H1 (cell line): Measurements from ENCODE around the gene TMPRSS4. TPM values are rescaled to one million over a fixed set of nuclear protein-coding genes. Genes with fewer than 3 reads are reported as not detected.
"Not testable (repeated sequence)": the region's sequence is repeated elsewhere in the genome, so short reads cannot be mapped to it uniquely, and the experiment has no call there.

Source experiments
- CTCF ChIA-PET: fragments of 300-600 bp; sonication (Branson Sonifier 250); formaldehyde crosslinking; loops from one replicate; lab custom pipeline; 2021; ENCODE audit not compliant: partially characterized antibody; lab: Charles Lee
- POLR2A ChIA-PET: fragments of 300-600 bp; sonication (Branson Sonifier 250); formaldehyde crosslinking; loops from one replicate; lab custom pipeline; 2021; ENCODE audit warnings: inconsistent platforms; ENCODE audit not compliant: partially characterized antibody; lab: Charles Lee
- DNase-seq, 2 experiments: peaks; one replicate each; pipeline versions ENCODE4 v3.0.0 to v3.0.0-alpha.2; 2010 to 2022; ENCODE audit warnings: low spot score in 2 of 2, low read depth in 1 of 2, mixed read lengths in 1 of 2
- FAIRE-seq: peaks from 2 replicates; lab custom pipeline; 2011; peaks lifted over from hg19 to GRCh38; lab: Jason Lieb, UNC
- H2AFZ ChIP-seq: 2 replicates; pipeline ENCODE4 v1.8.1; 2012; ENCODE audit warnings: low read length, inconsistent platforms
- H2AK5ac ChIP-seq: 2 replicates; pipeline ENCODE4 v1.6.1; 2013; ENCODE audit warnings: low read depth, low read length
- H2BK120ac ChIP-seq: replicated peaks from 2 replicates; pipeline ENCODE3; 2013; ENCODE audit warnings: low read depth, low read length, inconsistent platforms
- H2BK12ac ChIP-seq: 2 replicates; pipeline ENCODE4 v1.6.1; 2013; ENCODE audit warnings: low read depth, low read length
- H2BK15ac ChIP-seq: 2 replicates; pipeline ENCODE4 v1.6.1; 2013; ENCODE audit warnings: low read length
- H2BK20ac ChIP-seq: 2 replicates; pipeline ENCODE4 v1.6.1; 2013; ENCODE audit warnings: low read length
- H2BK5ac ChIP-seq: 2 replicates; pipeline ENCODE4 v1.6.1; 2013; ENCODE audit warnings: low read depth, low read length
- H3K14ac ChIP-seq: 2 replicates; pipeline ENCODE4 v1.6.1; 2013; ENCODE audit warnings: inconsistent platforms; ENCODE audit not compliant: insufficient read length
- H3K18ac ChIP-seq: 2 replicates; pipeline ENCODE4 v1.6.1; 2013; ENCODE audit warnings: low read length; ENCODE audit errors: extremely low read depth
- H3K23ac ChIP-seq: 2 replicates; pipeline ENCODE4 v1.6.1; 2013; ENCODE audit warnings: inconsistent platforms; ENCODE audit not compliant: insufficient read length
- H3K23me2 ChIP-seq: 2 replicates; pipeline ENCODE4 v1.6.1; 2013; ENCODE audit warnings: low read depth, low read length
- H3K27ac ChIP-seq: 2 replicates; pipeline ENCODE4 v1.6.1; 2011; ENCODE audit warnings: low read depth, low read length, inconsistent platforms
- H3K27me3 ChIP-seq, 4 experiments: replicated peaks in 1 of 4; 1 replicate in 1 of 4; 2 replicates in 3 of 4; pipeline versions ENCODE4 v1.6.1 to v1.8.1; 2011 to 2013; ENCODE audit warnings: low read length in 3 of 4, mild to moderate bottlenecking in 3 of 4, inconsistent platforms in 2 of 4, mixed read lengths in 2 of 4, moderate library complexity in 1 of 4; ENCODE audit not compliant: control insufficient read depth in 3 of 4, insufficient read depth in 3 of 4; ENCODE audit errors: extremely low read depth in 1 of 4
- H3K36me3 ChIP-seq, 4 experiments: 2 replicates each; pipeline versions ENCODE4 v1.6.1 to v1.8.1; 2011 to 2013; ENCODE audit warnings: mild to moderate bottlenecking in 4 of 4, low read length in 3 of 4, moderate library complexity in 2 of 4, control low read depth in 1 of 4, inconsistent platforms in 1 of 4; ENCODE audit not compliant: insufficient read depth in 4 of 4, control insufficient read depth in 2 of 4
- H3K4ac ChIP-seq: replicated peaks from 2 replicates; pipeline ENCODE3; 2013; ENCODE audit warnings: low read length, low read depth, mixed read lengths, inconsistent platforms; ENCODE audit not compliant: insufficient read length
- H3K4me1 ChIP-seq, 4 experiments: replicated peaks in 1 of 4; 1 replicate in 1 of 4; 2 replicates in 3 of 4; pipeline versions ENCODE4 v1.6.1 to v1.8.1; 2011 to 2013; ENCODE audit warnings: low read length in 3 of 4, inconsistent platforms in 2 of 4, mixed read lengths in 1 of 4; ENCODE audit not compliant: insufficient read depth in 4 of 4, control insufficient read depth in 3 of 4
- H3K4me2 ChIP-seq, 2 experiments: 2 replicates each; pipeline versions ENCODE4 v1.6.1 to v1.8.1; 2011 to 2013; ENCODE audit warnings: low read depth in 2 of 2, low read length in 2 of 2, control low read depth in 1 of 2, inconsistent platforms in 1 of 2, mild to moderate bottlenecking in 1 of 2; ENCODE audit not compliant: insufficient read depth in 1 of 2
- H3K4me3 ChIP-seq, 4 experiments: fragments of 200-600, 300-600 bp in 1 of 4; sonication (generic), shearing (Covaris generic), sonication (Bioruptor Twin) in 1 of 4; 2 replicates each; pipeline versions ENCODE4 v1.5.1 to v1.8.1; 2011 to 2016; ENCODE audit warnings: low read length in 4 of 4, low read depth in 3 of 4, control low read depth in 2 of 4, inconsistent platforms in 2 of 4, mild to moderate bottlenecking in 2 of 4, mixed read lengths in 1 of 4, moderate library complexity in 1 of 4; ENCODE audit not compliant: insufficient read depth in 2 of 4; ENCODE audit errors: extremely low read depth in 1 of 4
- H3K56ac ChIP-seq: replicated peaks from 2 replicates; pipeline ENCODE3; 2013; ENCODE audit warnings: low read depth, mild to moderate bottlenecking, mixed read lengths, low read length, inconsistent platforms; ENCODE audit not compliant: insufficient read length
- H3K79me1 ChIP-seq: 2 replicates; pipeline ENCODE4 v1.6.1; 2013; ENCODE audit warnings: low read depth, low read length, control low read depth
- H3K79me2 ChIP-seq, 2 experiments: 2 replicates each; pipeline versions ENCODE4 v1.6.1 to v1.8.1; 2012 to 2013; ENCODE audit warnings: low read length in 2 of 2, mild to moderate bottlenecking in 2 of 2, inconsistent platforms in 1 of 2; ENCODE audit not compliant: insufficient read depth in 2 of 2, control insufficient read depth in 1 of 2
- H3K9ac ChIP-seq, 4 experiments: replicated peaks in 1 of 4; 1 replicate in 1 of 4; 2 replicates in 3 of 4; pipeline versions ENCODE4 v1.6.1 to v1.8.1; 2011 to 2013; ENCODE audit warnings: low read depth in 3 of 4, low read length in 3 of 4, control low read depth in 2 of 4, mild to moderate bottlenecking in 2 of 4, moderate library complexity in 2 of 4, inconsistent platforms in 1 of 4; ENCODE audit errors: extremely low read depth in 1 of 4
- H3K9me3 ChIP-seq, 2 experiments: 2 replicates each; pipeline versions ENCODE4 v1.6.1 to v1.8.1; 2012 to 2013; ENCODE audit warnings: mild to moderate bottlenecking in 2 of 2, moderate library complexity in 2 of 2, control low read depth in 1 of 2, inconsistent platforms in 1 of 2, low read depth in 1 of 2, low read length in 1 of 2, mixed read lengths in 1 of 2; ENCODE audit not compliant: insufficient read depth in 2 of 2
- H4K20me1 ChIP-seq, 2 experiments: replicated peaks in 1 of 2; 2 replicates each; pipeline versions ENCODE3 to v1.8.1; 2011 to 2013; ENCODE audit warnings: inconsistent platforms in 2 of 2, low read length in 2 of 2, mild to moderate bottlenecking in 1 of 2; ENCODE audit not compliant: insufficient read depth in 2 of 2, control insufficient read depth in 1 of 2
- H4K5ac ChIP-seq: 2 replicates; pipeline ENCODE4 v1.6.1; 2013; ENCODE audit warnings: low read length, low read depth, mixed read lengths, inconsistent platforms; ENCODE audit not compliant: insufficient read length
- H4K8ac ChIP-seq: 2 replicates; pipeline ENCODE4 v1.8.0; 2013; ENCODE audit warnings: mild to moderate bottlenecking, moderate library complexity, low read length, inconsistent platforms; ENCODE audit not compliant: insufficient read depth; ENCODE audit errors: extremely low read depth
- H4K91ac ChIP-seq: replicated peaks from 2 replicates; pipeline ENCODE3; 2013; ENCODE audit warnings: low read length, mixed read lengths, inconsistent platforms; ENCODE audit not compliant: insufficient read length
- WGBS, 2 experiments: shearing (Covaris generic) in 1 of 2; methylation state at CpG; one replicate each; pipeline versions ENCODE4 v1.1.6 to v1.1.7; 2013 to 2015; ENCODE audit warnings: low lambda C conversion rate in 2 of 2, mixed read lengths in 2 of 2, inconsistent platforms in 1 of 2, low coverage in 1 of 2, missing lambda C conversion rate in 1 of 2; ENCODE audit not compliant: insufficient replicate concordance in 2 of 2, insufficient coverage in 1 of 2, insufficient read length in 1 of 2; ENCODE audit errors: extremely low coverage in 1 of 2, missing lambda C conversion rate in 1 of 2; 5-methylcytosine and 5-hydroxymethylcytosine counted together
- polyA plus RNA-seq, 7 experiments: library from polyadenylated mRNA; depleted of rRNA in 3 of 7; stranded (reverse) in 5 of 7; unstranded in 2 of 7; fragments of >200 nt in 5 of 7; fragments of 200-250 nt in 2 of 7; gene quantifications; 1 replicate in 5 of 7; 2 replicates in 1 of 7; 4 replicates in 1 of 7; pipeline versions ENCODE4 v1.2.1 to v1.2.3, GENCODE V29; 2011 to 2013; ENCODE audit warnings: missing spikeins in 2 of 7, mixed read lengths in 2 of 7
- total RNA-seq: library from RNA; stranded (reverse); fragmentation: NEBNext Ultra II Directional; extraction: Animal tissue kit (Norgen Biotek cat#: 25700); gene quantifications from 2 replicates; pipeline ENCODE4 v1.2.1, GENCODE V29; 2021

The TMPRSS4 gene
- total and polyA plus RNA-seq, 2 of the 8 experiments (the other 6 are each of a cell fraction or from before 2014, with no cell fraction given), result 0.11 to 0.58 TPM

GRCh38 chr11:118062631-118063030 is 14.2 kb upstream of the TMPRSS4 start:
- H3K36me3 ChIP-seq, H3K4me1 ChIP-seq, H4K91ac ChIP-seq, H3K18ac ChIP-seq, H2BK15ac ChIP-seq, H3K27ac ChIP-seq, H4K5ac ChIP-seq, H2AK5ac ChIP-seq, H4K20me1 ChIP-seq, H3K4me2 ChIP-seq, H3K14ac ChIP-seq, H3K56ac ChIP-seq, H3K79me2 ChIP-seq, H2BK20ac ChIP-seq, DNase-seq, H2BK120ac ChIP-seq, H2AFZ ChIP-seq, H2BK5ac ChIP-seq, H2BK12ac ChIP-seq, H3K23ac ChIP-seq, H3K23me2 ChIP-seq, H3K9me3 ChIP-seq, FAIRE-seq, H3K79me1 ChIP-seq, H3K4me3 ChIP-seq, H3K4ac ChIP-seq, H3K27me3 ChIP-seq, POLR2A ChIA-PET, H4K8ac ChIP-seq, H3K9ac ChIP-seq: not testable (repeated sequence)
- CTCF ChIA-PET, result interaction anchor here (0.9 to 1.9 kb wide), 3 partner anchors 15 to 112 kb away, joined by 3 to 5 read pairs (median 3); no protein-coding TSS in a partner anchor
- 86% methylated on average over 5 of the region's 5 CpGs; no CpG with 5 or more reads in 1 of the 2 experiments for WGBS, 2 experiments
